Lung (tissue), 12 donors: ENCODE measurements around the gene PTPRG. TPM values are rescaled to one million over a fixed set of nuclear protein-coding genes. Genes with fewer than 3 reads are reported as not detected.

Experiments used
- ATAC-seq: fragments of 200-7000 bp; cut with Tn5 transposase; one replicate; pipeline ENCODE4 v1.9.1; 2020; ENCODE audit warnings: moderate number of reproducible peaks; ENCODE audit not compliant: insufficient read depth, low FRiP score
- DNase-seq, 3 donors: peaks; one replicate each; pipeline ENCODE4 v3.0.0-alpha.2; 2013 to 2017
- H3K27ac ChIP-seq, 2 donors: one replicate each; pipeline ENCODE4 v1.5.1; 2013; ENCODE audit warnings: mild to moderate bottlenecking in 2 of 2, moderate library complexity in 2 of 2, control low read depth in 1 of 2, inconsistent platforms in 1 of 2, low read depth in 1 of 2, low read length in 1 of 2
- H3K27me3 ChIP-seq, 3 donors: one replicate each; pipeline ENCODE4 v1.5.1; 2013; ENCODE audit warnings: low read length in 2 of 3; ENCODE audit not compliant: control insufficient read depth in 3 of 3, insufficient read depth in 3 of 3
- H3K36me3 ChIP-seq, 4 donors: one replicate each; pipeline ENCODE4 v1.5.1; 2013; ENCODE audit warnings: low read length in 4 of 4, mild to moderate bottlenecking in 1 of 4, moderate library complexity in 1 of 4; ENCODE audit not compliant: control insufficient read depth in 4 of 4, insufficient read depth in 4 of 4
- H3K4me1 ChIP-seq, 5 donors: one replicate each; pipeline ENCODE4 v1.5.1; 2013; ENCODE audit warnings: low read length in 5 of 5, mild to moderate bottlenecking in 2 of 5, moderate library complexity in 1 of 5; ENCODE audit not compliant: control insufficient read depth in 5 of 5, insufficient read depth in 5 of 5
- H3K4me3 ChIP-seq: one replicate; pipeline ENCODE4 v1.5.1; 2013; ENCODE audit warnings: mild to moderate bottlenecking, control low read depth, moderate library complexity
- H3K9ac ChIP-seq, 2 donors: one replicate each; pipeline ENCODE4 v1.5.1; 2013; ENCODE audit warnings: low read length in 2 of 2, control low read depth in 1 of 2; ENCODE audit not compliant: insufficient read depth in 1 of 2
- H3K9me3 ChIP-seq, 4 donors: one replicate each; pipeline ENCODE4 v1.5.1; 2013; ENCODE audit warnings: low read length in 3 of 4, mild to moderate bottlenecking in 1 of 4, moderate library complexity in 1 of 4; ENCODE audit not compliant: control insufficient read depth in 4 of 4, insufficient read depth in 3 of 4
- CTCF ChIP-seq: IDR thresholded peaks from 2 replicates; pipeline ENCODE4 v1.5.1; 2012; ENCODE audit warnings: mild to moderate bottlenecking; ENCODE audit errors: control extremely low read depth, extremely low read depth
- WGBS, 2 donors: extraction: QIAGEN DNeasy Blood & Tissue Kit; methylation state at CpG; one replicate each; pipeline ENCODE4 v1.1.7; 2013; 5-methylcytosine and 5-hydroxymethylcytosine counted together
- polyA plus RNA-seq, 2 donors: library from polyadenylated mRNA; stranded (reverse); fragments of 200-250 nt; gene quantifications; one replicate each; pipeline ENCODE4 v1.2.1, GENCODE V29; 2013
- total RNA-seq, 2 donors: library from RNA; depleted of rRNA in 1 of 2; stranded (reverse); fragments of >200 nt in 1 of 2; gene quantifications; one replicate each; pipeline ENCODE4 v1.2.1, GENCODE V29; 2014 to 2021
- donor health status: control.
- donor health status: control.
- donor health status: Bipolar disorder and iron deficiency.
- donor health status: healthy.
- donor health status: DM: yes; HTN: yes; CAD: no.

PTPRG gene
- total and polyA plus RNA-seq, 4 donors, result 8.5 to 131 (median 75.9) TPM

GRCh38 chr3:61736506-61736905 is 175.1 kb downstream of the PTPRG start:
- Histone ChIP-seq H3K4me1 (peaks cover 0 to 19% (median 2%) of the 10 kb centered on the region in 5 donors), H3K27me3 (no peaks in the 10 kb centered on the region), H3K27ac (no peak overlapping the region), H3K9ac (no peak overlapping the region), H3K4me3 (no peak overlapping the region), H3K9me3 (no peaks in the 10 kb centered on the region), H3K36me3 (no peaks in the 10 kb centered on the region)
- DNase-seq (no peak), ATAC-seq (no peak)
- WGBS, 2 donors, result 89 to 93% methylated on average over 5 of the region's 5 CpGs
- no peak for TF ChIP-seq CTCF

- WGBS, 2 donors, result 60 to 96% methylated on average over 1 of the region's 1 CpG
- Histone ChIP-seq H3K9me3 (no peaks in the 10 kb centered on the region), H3K36me3 (no peaks in the 10 kb centered on the region), H3K27ac (no peak overlapping the region), H3K27me3 (no peaks in the 10 kb centered on the region), H3K9ac (no peak overlapping the region), H3K4me3 (no peak overlapping the region), H3K4me1 (peaks cover 0 to 21% (median 7%) of the 10 kb centered on the region in 5 donors)
- DNase-seq, result no peak
- TF ChIP-seq CTCF, result no peak
- ATAC-seq, result no peak
These were observed 178.3 kb downstream of the PTPRG start for GRCh38 chr3:61739640-61740039.

GRCh38 chr3:61740494-61740893 is 179.1 kb downstream of the PTPRG start:
- no peak for TF ChIP-seq CTCF
- Histone ChIP-seq H3K4me3 (no peak overlapping the region), H3K27ac (no peak overlapping the region), H3K9me3 (peaks cover 0 to 3% (median 0%) of the 10 kb centered on the region in 4 donors), H3K27me3 (no peaks in the 10 kb centered on the region), H3K9ac (no peak overlapping the region), H3K36me3 (no peaks in the 10 kb centered on the region), H3K4me1 (peaks cover 0 to 16% (median 4%) of the 10 kb centered on the region in 5 donors)
- 70 to 72% methylated on average over 1 of the region's 1 CpG for WGBS, 2 donors
- no peak for DNase-seq
- no peak for ATAC-seq

GRCh38 chr3:61741551-61741950 is 180.2 kb downstream of the PTPRG start:
- 89 to 91% methylated on average over 3 of the region's 3 CpGs for WGBS, 2 donors
- Histone ChIP-seq H3K9me3 (peaks cover 0 to 3% (median 0%) of the 10 kb centered on the region in 4 donors), H3K4me3 (no peak overlapping the region), H3K36me3 (no peaks in the 10 kb centered on the region), H3K27ac (no peak overlapping the region), H3K4me1 (peaks cover 0 to 16% (median 1%) of the 10 kb centered on the region in 5 donors), H3K9ac (no peak overlapping the region), H3K27me3 (no peaks in the 10 kb centered on the region)
- ATAC-seq (no peak), DNase-seq (no peak)
- no peak for TF ChIP-seq CTCF
